ENCODE measurements around the gene TDRD9. TPM values are rescaled to one million over a fixed set of nuclear protein-coding genes. Genes with fewer than 3 reads are reported as not detected.

Gene TDRD9
- total RNA-seq, 1 experiment from 2014 or later = 0.07 TPM

- TF ChIP-seq EZH2 (IDR thresholded peaks at IDR 0.05; ENCODE audit: low read length, unreplicated experiment) = no peak
- TF ChIP-seq EZH2phosphoT487 (IDR thresholded peaks at IDR 0.05; ENCODE audit: borderline replicate concordance, low read length) = no peak
- TF ChIP-seq, protein P1, sequence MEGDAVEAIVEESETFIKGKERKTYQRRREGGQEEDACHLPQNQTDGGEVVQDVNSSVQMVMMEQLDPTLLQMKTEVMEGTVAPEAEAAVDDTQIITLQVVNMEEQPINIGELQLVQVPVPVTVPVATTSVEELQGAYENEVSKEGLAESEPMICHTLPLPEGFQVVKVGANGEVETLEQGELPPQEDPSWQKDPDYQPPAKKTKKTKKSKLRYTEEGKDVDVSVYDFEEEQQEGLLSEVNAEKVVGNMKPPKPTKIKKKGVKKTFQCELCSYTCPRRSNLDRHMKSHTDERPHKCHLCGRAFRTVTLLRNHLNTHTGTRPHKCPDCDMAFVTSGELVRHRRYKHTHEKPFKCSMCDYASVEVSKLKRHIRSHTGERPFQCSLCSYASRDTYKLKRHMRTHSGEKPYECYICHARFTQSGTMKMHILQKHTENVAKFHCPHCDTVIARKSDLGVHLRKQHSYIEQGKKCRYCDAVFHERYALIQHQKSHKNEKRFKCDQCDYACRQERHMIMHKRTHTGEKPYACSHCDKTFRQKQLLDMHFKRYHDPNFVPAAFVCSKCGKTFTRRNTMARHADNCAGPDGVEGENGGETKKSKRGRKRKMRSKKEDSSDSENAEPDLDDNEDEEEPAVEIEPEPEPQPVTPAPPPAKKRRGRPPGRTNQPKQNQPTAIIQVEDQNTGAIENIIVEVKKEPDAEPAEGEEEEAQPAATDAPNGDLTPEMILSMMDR (conservative IDR thresholded peaks at IDR 0.05; ENCODE audit: low read depth, low read length) = no peak
- Histone ChIP-seq H3K27me3 (ENCODE audit: low read length) (no peaks in the 10 kb centered on the region), H3K9me2 (replicated peaks; ENCODE audit: low read length) (no peaks in the 10 kb centered on the region), H3K4me1 (ENCODE audit: insufficient read depth, low read length) (peaks cover 15% of the 10 kb centered on the region), H3F3A (ENCODE audit: low read length, unreplicated experiment) (no peaks in the 10 kb centered on the region), H3K9ac (ENCODE audit: low read length) (peak overlapping the region; percentile 15; the same call in 1 of the 2 replicates), H3K27ac (ENCODE audit: low read length) (peak overlapping the region; percentile 68), H4K20me1 (ENCODE audit: low read length) (no peaks in the 10 kb centered on the region), H3K4me2 (ENCODE audit: low read length) (peak overlapping the region; percentile 51), H3K36me3 (ENCODE audit: low read depth, low read length) (no peaks in the 10 kb centered on the region), H3K9me3 (ENCODE audit: low read length) (no peaks in the 10 kb centered on the region), H2AFZ (ENCODE audit: low read length) (peak overlapping the region; percentile 36; the same call in 1 of the 2 replicates), H3K79me2 (ENCODE audit: low read length) (no peaks in the 10 kb centered on the region), H3K4me3 (ENCODE audit: low read length) (peak overlapping the region; percentile 5; the same call in 1 of the 2 replicates)
- peak; percentile 94 for ATAC-seq
- BruUV-seq (replicated peaks) = no TSS peak
- intact Hi-C loops (cut with micrococcal nuclease) = loop anchor here (5.0 kb wide), 1 partner anchor 47 kb away; no protein-coding TSS in a partner anchor
- peak; percentile 76 for DNase-seq
- ChIA-PET POLR2A (ENCODE audit: unreplicated experiment) (no interaction called here), CTCF (no interaction called here)
Observed at GRCh38 chr14:104044016-104044415, 115.8 kb downstream of the TDRD9 start.

- CTCF ChIA-PET = no interaction called here
- ATAC-seq (no peak), DNase-seq (no peak)
- TF ChIP-seq EZH2phosphoT487 (IDR thresholded peaks at IDR 0.05; ENCODE audit: borderline replicate concordance, low read length) = no peak
- TF ChIP-seq, protein P1 (conservative IDR thresholded peaks at IDR 0.05; ENCODE audit: low read depth, low read length) = no peak
- no peak for TF ChIP-seq EZH2 (IDR thresholded peaks at IDR 0.05; ENCODE audit: low read length, unreplicated experiment)
- no peaks in the 10 kb centered on the region for H3F3A ChIP-seq (ENCODE audit: low read length, unreplicated experiment)
- no peak overlapping the region for H3K4me3 ChIP-seq (ENCODE audit: low read length)
- no peaks in the 10 kb centered on the region for H3K36me3 ChIP-seq (ENCODE audit: low read depth, low read length)
- no peak overlapping the region for H3K4me2 ChIP-seq (ENCODE audit: low read length)
- no peaks in the 10 kb centered on the region for H3K27me3 ChIP-seq (ENCODE audit: low read length)
- intact Hi-C loops (cut with micrococcal nuclease) = no loop called here
- no peak overlapping the region for H3K27ac ChIP-seq (ENCODE audit: low read length)
- no peaks in the 10 kb centered on the region for H3K9me2 ChIP-seq (replicated peaks; ENCODE audit: low read length)
- no peaks in the 10 kb centered on the region for H3K9me3 ChIP-seq (ENCODE audit: low read length)
- no TSS peak for BruUV-seq (replicated peaks)
- no peaks in the 10 kb centered on the region for H4K20me1 ChIP-seq (ENCODE audit: low read length)
- POLR2A ChIA-PET (ENCODE audit: unreplicated experiment) = no interaction called here
- no peak overlapping the region for H3K9ac ChIP-seq (ENCODE audit: low read length)
- H3K79me2 ChIP-seq (ENCODE audit: low read length) = no peaks in the 10 kb centered on the region
- H3K4me1 ChIP-seq (ENCODE audit: insufficient read depth, low read length) = peaks cover 15% of the 10 kb centered on the region
- no peak overlapping the region for H2AFZ ChIP-seq (ENCODE audit: low read length)
Observed at GRCh38 chr14:104047761-104048160, 119.5 kb downstream of the TDRD9 start.

- no TSS peak for BruUV-seq (replicated peaks)
Observed at GRCh38 chr14:104048758-104049507, 120.7 kb downstream of the TDRD9 start.

More at GRCh38 chr14:104048758-104049507, 120.7 kb downstream of the TDRD9 start:
- Histone ChIP-seq H3K9ac (ENCODE audit: low read length) (no peak overlapping the region), H4K20me1 (ENCODE audit: low read length) (no peaks in the 10 kb centered on the region), H3K9me3 (ENCODE audit: low read length) (no peaks in the 10 kb centered on the region), H3K79me2 (ENCODE audit: low read length) (no peaks in the 10 kb centered on the region), H3F3A (ENCODE audit: low read length, unreplicated experiment) (no peaks in the 10 kb centered on the region), H3K4me1 (ENCODE audit: insufficient read depth, low read length) (peaks cover 8% of the 10 kb centered on the region), H2AFZ (ENCODE audit: low read length) (no peak overlapping the region), H3K4me3 (ENCODE audit: low read length) (no peak overlapping the region), H3K27me3 (ENCODE audit: low read length) (no peaks in the 10 kb centered on the region), H3K36me3 (ENCODE audit: low read depth, low read length) (no peaks in the 10 kb centered on the region), H3K27ac (ENCODE audit: low read length) (no peak overlapping the region), H3K9me2 (replicated peaks; ENCODE audit: low read length) (no peaks in the 10 kb centered on the region), H3K4me2 (ENCODE audit: low read length) (no peak overlapping the region)
- POLR2A ChIA-PET (ENCODE audit: unreplicated experiment) = no interaction called here
- intact Hi-C loops (cut with micrococcal nuclease) = no loop called here
- DNase-seq = peak; percentile 11
- no peak for ATAC-seq
- TF ChIP-seq EZH2 (IDR thresholded peaks at IDR 0.05; ENCODE audit: low read length, unreplicated experiment) (no peak), EZH2phosphoT487 (IDR thresholded peaks at IDR 0.05; ENCODE audit: borderline replicate concordance, low read length) (no peak)
- TF ChIP-seq, protein P1 (conservative IDR thresholded peaks at IDR 0.05; ENCODE audit: low read depth, low read length) = no peak
- CTCF ChIA-PET = no interaction called here
